T47D (cell line): ENCODE data around the gene CDC6.

Experiments
- DNase-seq, 2 experiments: peaks; one replicate each; pipeline versions ENCODE4 v3.0.0 to v3.0.0-alpha.2; 2011 to 2012; ENCODE audit warnings: low read depth in 1 of 2, low spot score in 1 of 2
- JUND ChIP-seq: IDR thresholded peaks from 2 replicates; pipeline ENCODE4 v1.6.1; 2012; ENCODE audit warnings: low read depth
- in situ Hi-C: cut with HindIII; loops from 2 replicates; pipeline ENCODE4 v1.10.0; 2016; ENCODE audit warnings: low sequenced_read_pairs, low pct_unique_long_range_greater_than_20kb

Gene CDC6

GRCh38 chr17:40316571-40317344 lies 29.1 kb downstream of the CDC6 start:
- in situ Hi-C loops = no loop called here
- peak; percentile 47; the same call in 1 of the 2 replicates for TF ChIP-seq JUND
- DNase-seq = peak; percentile 57 to 94

GRCh38 chr17:40317345-40317873 lies 29.7 kb downstream of the CDC6 start:
- in situ Hi-C loops = no loop called here
- no peak for TF ChIP-seq JUND
- DNase-seq = peak; percentile 73 to 90

- peak; percentile 98 to 99 for DNase-seq
- in situ Hi-C loops = no loop called here
Measured at GRCh38 chr17:40317880-40318829, 30.5 kb downstream of the CDC6 start.

GRCh38 chr17:40318830-40319391 lies 31.2 kb downstream of the CDC6 start:
- no peak for TF ChIP-seq JUND
- in situ Hi-C loops = no loop called here
- peak in 1 of 2 experiments; percentile 14 for DNase-seq

More at GRCh38 chr17:40317880-40318829, 30.5 kb downstream of the CDC6 start:
- no peak for TF ChIP-seq JUND

- in situ Hi-C loops = no loop called here
- DNase-seq = peak in 1 of 2 experiments; percentile 86
Measured at GRCh38 chr17:40319651-40320540, 32.2 kb downstream of the CDC6 start.

GRCh38 chr17:40320756-40321523 lies 33.3 kb downstream of the CDC6 start:
- TF ChIP-seq JUND = no peak
- in situ Hi-C loops = no loop called here
- peak in 1 of 2 experiments; percentile 98 for DNase-seq

More at GRCh38 chr17:40319651-40320540, 32.2 kb downstream of the CDC6 start:
- no peak for TF ChIP-seq JUND

- no peak for TF ChIP-seq JUND
- in situ Hi-C loops = no loop called here
Measured at GRCh38 chr17:40321524-40321929, 33.8 kb downstream of the CDC6 start.

GRCh38 chr17:40321961-40322357 lies 34.3 kb downstream of the CDC6 start:
- in situ Hi-C loops = no loop called here
- TF ChIP-seq JUND = no peak
- DNase-seq = no peak

More at GRCh38 chr17:40321524-40321929, 33.8 kb downstream of the CDC6 start:
- no peak for DNase-seq

GRCh38 chr17:40322358-40323315 lies 35.0 kb downstream of the CDC6 start:
- no peak; the same call in 1 of the 2 replicates for TF ChIP-seq JUND
- in situ Hi-C loops = no loop called here
- DNase-seq = peak in 1 of 2 experiments; percentile 100
